HG02870 (cell line): Measurements from ENCODE around the gene KCTD15.

Experiments used
- ATAC-seq: cut with Tn5 transposase; IDR thresholded peaks from one replicate; pipeline ENCODE4 v1.9.1; 2021; ENCODE audit warnings: mild to moderate bottlenecking, moderate library complexity; ENCODE audit not compliant: unreplicated experiment

KCTD15 gene

GRCh38 chr19:33771384-33772101, 25.1 kb upstream of the KCTD15 start:
- ATAC-seq, result no peak

DNA sequence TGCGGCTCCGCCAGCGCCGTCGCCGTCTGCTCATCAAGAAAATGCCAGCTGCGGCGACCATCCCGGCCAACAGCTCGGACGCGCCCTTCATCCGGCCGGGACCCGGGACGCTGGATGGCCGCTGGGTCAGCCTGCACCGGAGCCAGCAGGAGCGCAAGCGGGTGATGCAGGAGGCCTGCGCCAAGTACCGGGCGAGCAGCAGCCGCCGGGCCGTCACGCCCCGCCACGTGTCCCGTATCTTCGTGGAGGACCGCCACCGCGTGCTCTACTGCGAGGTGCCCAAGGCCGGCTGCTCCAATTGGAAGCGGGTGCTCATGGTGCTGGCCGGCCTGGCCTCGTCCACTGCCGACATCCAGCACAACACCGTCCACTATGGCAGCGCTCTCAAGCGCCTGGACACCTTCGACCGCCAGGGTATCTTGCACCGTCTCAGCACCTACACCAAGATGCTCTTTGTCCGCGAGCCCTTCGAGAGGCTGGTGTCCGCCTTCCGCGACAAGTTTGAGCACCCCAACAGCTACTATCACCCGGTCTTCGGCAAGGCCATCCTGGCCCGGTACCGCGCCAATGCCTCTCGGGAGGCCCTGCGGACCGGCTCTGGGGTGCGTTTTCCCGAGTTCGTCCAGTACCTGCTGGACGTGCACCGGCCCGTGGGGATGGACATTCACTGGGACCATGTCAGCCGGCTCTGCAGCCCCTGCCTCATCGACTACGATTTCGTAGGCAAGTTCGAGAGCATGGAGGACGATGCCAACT, 24.4 kb upstream of the KCTD15 start:
- no peak for ATAC-seq

DNA sequence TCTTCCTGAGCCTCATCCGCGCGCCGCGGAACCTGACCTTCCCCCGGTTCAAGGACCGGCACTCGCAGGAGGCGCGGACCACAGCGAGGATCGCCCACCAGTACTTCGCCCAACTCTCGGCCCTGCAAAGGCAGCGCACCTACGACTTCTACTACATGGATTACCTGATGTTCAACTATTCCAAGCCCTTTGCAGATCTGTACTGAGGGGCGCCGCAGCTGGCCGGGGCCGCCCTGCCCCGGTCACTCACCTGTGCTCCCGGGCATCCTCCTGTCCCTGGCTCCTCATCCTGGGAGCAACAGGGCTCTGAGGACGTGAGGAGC, 23.9 kb upstream of the KCTD15 start:
- no peak for ATAC-seq

- no peak for ATAC-seq
Measured at GRCh38 chr19:33773704-33774624, 22.7 kb upstream of the KCTD15 start.

GRCh38 chr19:33774751-33775150, 21.9 kb upstream of the KCTD15 start:
- ATAC-seq, result no peak

- no peak for ATAC-seq
Measured at GRCh38 chr19:33775731-33776487, 20.8 kb upstream of the KCTD15 start.

DNA sequence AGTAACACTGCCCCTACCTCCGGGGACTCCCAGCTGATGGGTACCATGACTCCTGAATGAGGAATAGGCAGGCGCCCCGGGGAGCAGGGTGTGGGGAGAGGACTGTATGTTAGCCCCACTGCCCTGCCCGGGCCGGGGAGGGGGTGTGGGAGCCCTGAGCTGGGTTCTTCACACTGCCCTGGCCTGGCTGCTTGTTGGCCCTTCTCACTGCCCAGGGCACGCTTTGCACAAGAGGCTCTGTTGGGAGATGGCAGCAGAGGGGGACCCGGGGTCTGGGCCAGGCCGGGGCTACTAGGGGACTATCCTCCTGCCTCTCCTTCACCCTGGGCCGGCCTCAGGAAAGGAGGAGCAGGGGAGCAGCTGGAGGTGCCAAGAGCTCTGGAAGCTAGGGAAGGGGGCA, 19.3 kb upstream of the KCTD15 start:
- ATAC-seq, result no peak

GRCh38 chr19:33777753-33778088, 18.9 kb upstream of the KCTD15 start:
- ATAC-seq, result no peak

DNA sequence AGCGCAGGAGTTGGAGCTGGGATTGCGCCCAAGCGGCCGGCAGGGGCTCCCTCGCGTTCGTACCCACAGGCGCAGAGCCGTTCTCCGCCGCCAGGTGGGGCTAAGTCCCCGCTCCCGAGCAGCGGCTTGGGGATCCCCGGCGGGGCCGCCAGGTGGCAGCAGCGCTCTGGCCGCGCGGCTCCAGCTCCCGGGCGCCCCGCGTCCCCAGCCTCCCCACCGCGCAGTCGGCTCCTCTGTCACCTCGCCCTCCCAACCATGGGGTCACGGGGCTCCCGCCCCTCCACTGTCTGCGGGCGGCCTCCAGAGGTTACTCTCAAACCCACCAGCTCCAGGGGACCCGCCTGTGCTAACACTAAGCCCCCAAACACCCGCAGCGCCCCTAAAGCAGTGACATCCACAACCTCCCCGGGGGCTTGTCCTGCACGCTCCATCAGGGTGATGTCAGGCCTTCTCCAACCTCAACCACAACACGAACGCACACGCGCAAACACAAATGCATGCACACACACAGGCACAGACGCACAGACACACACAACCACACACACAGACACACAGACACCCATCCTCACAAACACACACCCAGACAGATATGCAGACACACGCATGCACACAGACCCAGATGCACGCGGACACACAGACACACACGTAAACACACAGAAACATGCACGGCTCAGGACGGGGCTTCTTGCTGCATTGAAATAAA, 18.4 kb upstream of the KCTD15 start:
- peak; percentile 71 for ATAC-seq

GRCh38 chr19:33779849-33780248, 16.8 kb upstream of the KCTD15 start:
- no peak for ATAC-seq

DNA sequence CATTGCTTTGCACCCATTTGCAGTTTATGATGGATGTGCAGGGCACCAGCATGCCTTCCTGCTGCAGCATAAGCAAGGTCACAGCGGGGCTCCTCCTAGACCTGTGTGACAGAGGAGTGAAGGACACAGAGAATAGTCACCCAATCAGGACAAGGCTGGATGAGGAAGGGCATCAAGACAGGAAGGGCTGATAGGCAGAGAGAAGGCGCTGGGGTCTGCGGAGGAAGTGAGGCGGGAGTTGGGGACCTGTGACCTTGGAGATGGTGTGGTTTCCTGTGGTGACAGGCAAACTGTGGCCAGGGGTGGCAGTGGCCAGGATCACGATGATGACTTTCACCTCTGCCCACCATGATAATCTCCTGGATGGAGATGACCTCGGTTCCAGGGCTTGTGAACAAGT, 16.4 kb upstream of the KCTD15 start:
- no peak for ATAC-seq

DNA sequence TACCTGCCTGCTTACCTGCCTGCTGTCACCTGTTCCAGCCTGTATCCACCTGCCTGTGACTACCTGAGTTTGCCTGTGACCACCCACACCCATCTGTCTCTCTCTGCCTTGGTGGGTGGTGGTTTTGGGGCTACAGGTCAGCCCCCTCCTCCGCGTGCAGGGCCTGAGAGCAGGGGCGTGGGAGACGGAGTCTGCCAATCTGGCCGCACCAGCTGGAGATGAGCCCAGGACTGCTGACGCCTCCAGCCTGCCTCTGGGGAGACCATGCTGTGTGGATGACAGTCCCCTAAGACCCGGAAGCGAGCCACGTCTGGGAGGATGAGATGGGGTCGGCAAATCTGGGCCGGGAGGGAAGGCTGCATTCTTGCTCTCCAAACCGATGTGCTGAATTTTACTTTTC, 15.9 kb upstream of the KCTD15 start:
- no peak for ATAC-seq

DNA sequence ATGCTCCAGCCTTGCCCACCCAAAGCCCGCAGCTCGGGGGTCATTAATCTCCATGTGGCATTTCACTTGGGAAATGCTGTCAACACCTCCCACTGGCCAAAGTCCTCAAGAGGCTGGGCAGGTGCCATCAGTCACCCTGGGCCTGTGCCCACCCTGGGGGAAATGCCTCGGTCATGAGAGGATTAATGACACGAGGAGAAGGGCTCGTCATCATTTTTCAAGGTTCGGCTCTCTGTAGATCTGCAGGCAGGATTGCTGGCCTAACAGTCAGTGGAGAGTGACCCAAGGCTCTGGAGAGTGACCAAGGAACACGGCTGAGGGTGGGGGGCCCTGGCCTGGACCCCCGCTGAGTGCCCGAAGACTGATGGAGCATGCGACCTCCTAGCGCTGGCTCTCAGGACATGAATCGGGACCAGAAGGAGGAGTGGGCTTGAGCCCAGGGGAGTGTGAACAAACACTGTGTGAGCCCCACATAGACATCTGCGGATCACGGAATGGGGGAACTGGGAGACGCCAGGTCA, 15.2 kb upstream of the KCTD15 start:
- no peak for ATAC-seq

- no peak for ATAC-seq
Measured at GRCh38 chr19:33781996-33782395, 14.7 kb upstream of the KCTD15 start.

DNA sequence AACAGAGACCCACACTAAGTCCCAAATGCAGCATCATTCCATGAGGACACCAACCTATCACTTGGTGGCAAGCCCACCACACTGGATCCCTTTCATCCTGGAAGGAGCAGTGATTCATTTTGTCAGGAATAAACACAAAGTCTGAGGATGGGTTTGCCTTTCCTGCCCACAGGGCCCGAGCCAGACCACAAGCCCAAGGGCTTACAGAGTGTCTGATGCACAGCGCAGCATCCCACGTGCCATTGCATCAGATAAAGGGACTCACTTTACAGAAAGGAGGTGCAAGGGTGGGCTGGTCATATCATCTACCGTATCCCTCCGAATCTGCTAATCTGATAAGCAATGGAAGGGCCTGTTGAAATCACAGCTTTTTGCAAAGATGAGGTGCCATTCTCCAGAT, 12.2 kb upstream of the KCTD15 start:
- ATAC-seq, result no peak

DNA sequence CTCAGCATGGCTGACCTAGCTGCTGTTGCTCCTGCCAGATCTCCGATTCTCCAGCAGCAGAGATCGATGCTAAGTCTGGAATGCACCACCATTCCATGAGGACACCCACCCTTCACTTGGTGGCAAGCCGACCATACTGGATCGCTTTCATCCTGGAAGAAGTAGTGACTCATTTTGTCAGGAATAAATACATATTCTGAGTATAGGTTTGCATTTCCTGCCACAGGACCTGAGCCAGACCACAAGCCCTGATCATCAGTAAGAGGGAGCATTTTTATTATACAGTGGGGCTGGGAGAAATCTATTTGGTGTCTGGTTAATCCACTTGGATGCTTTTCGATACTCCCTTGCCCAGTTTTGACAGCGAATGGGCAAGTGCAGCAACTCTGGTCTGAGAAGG, 10.9 kb upstream of the KCTD15 start:
- no peak for ATAC-seq

DNA sequence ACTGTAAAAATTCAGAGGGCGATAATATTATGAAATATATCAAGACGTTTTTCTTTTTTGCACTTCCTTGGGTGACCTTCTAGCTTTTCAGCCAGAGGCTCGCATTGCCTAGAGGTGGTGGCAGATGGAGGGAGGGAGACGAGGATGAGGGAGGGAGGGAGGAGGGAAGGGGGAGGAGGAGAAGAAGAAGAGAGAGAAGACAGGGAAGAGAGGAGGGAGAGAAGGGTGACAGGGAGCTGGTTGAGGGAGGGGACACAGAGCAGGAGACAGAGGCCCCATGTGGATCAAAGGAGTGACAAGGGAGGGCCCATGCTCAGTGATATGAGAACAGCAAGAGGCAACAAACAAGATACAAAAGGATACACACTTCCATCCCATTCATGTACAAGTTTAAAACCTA, 8.0 kb upstream of the KCTD15 start:
- no peak for ATAC-seq

DNA sequence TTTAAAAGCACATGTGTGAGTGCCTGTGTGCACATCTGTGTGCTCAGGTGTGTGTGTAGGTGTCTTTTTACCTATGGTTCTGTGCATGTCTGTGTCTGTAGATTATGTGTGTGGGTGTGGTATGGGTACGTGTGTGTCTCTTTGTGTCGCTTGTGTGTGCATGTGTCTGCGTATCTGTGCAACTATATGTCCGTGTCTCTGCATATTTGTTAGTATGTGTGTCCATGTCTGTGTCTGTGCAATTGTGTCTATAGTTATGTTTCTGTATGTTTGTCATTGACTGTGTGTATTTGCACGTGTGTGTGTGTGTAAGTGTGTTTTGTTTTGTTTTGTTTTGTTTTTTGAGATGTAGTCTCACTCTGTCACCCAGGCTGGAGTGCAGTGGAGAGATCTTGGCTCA, 7.3 kb upstream of the KCTD15 start:
- no peak for ATAC-seq

- ATAC-seq, result no peak
Measured at GRCh38 chr19:33794683-33795369, 1.8 kb upstream of the KCTD15 start.
